ENCODE data around the gene S1PR4. TPM values are rescaled to one million over a fixed set of nuclear protein-coding genes. Genes with fewer than 3 reads are reported as not detected.

S1PR4 gene
- total RNA-seq, 1 experiment from 2014 or later = 0.26 TPM

DNA sequence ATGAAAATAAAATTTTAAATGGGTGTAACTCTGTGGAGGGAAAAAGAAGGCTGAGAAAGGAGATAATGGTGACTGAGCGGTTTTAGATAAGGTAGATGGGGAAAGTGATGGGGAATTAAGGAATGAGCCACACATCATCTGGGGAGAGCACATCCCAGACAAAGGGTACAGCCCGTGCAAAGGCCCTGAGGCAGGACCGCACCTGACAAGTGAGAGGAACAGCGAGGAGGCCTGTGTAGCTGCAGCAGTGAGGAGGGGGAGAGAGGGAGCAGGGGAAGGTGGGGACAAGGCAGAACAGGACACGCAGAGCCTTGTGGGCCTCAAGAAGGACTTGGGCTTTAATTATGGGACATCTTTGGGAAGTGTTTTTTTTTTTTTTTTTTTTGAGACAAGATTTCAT lies 44.1 kb downstream of the S1PR4 start:
- no peaks in the 10 kb centered on the region for H3K9me3 ChIP-seq (ENCODE audit: low read length)
- no peaks in the 10 kb centered on the region for H3K79me2 ChIP-seq (ENCODE audit: low read length)
- H3K36me3 ChIP-seq (ENCODE audit: low read depth, low read length) = no peaks in the 10 kb centered on the region
- H4K20me1 ChIP-seq (ENCODE audit: low read length) = no peaks in the 10 kb centered on the region
- H2AFZ ChIP-seq (ENCODE audit: low read length) = no peak overlapping the region
- H3K9ac ChIP-seq (ENCODE audit: low read length) = no peak overlapping the region
- ATAC-seq (no peak), DNase-seq (no peak)
- no peak overlapping the region for H3K4me2 ChIP-seq (ENCODE audit: low read length)
- TF ChIP-seq, protein P1, sequence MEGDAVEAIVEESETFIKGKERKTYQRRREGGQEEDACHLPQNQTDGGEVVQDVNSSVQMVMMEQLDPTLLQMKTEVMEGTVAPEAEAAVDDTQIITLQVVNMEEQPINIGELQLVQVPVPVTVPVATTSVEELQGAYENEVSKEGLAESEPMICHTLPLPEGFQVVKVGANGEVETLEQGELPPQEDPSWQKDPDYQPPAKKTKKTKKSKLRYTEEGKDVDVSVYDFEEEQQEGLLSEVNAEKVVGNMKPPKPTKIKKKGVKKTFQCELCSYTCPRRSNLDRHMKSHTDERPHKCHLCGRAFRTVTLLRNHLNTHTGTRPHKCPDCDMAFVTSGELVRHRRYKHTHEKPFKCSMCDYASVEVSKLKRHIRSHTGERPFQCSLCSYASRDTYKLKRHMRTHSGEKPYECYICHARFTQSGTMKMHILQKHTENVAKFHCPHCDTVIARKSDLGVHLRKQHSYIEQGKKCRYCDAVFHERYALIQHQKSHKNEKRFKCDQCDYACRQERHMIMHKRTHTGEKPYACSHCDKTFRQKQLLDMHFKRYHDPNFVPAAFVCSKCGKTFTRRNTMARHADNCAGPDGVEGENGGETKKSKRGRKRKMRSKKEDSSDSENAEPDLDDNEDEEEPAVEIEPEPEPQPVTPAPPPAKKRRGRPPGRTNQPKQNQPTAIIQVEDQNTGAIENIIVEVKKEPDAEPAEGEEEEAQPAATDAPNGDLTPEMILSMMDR (conservative IDR thresholded peaks at IDR 0.05; ENCODE audit: low read depth, low read length) = no peak
- TF ChIP-seq EZH2phosphoT487 (IDR thresholded peaks at IDR 0.05; ENCODE audit: borderline replicate concordance, low read length) (no peak), EZH2 (IDR thresholded peaks at IDR 0.05; ENCODE audit: low read length, unreplicated experiment) (no peak)
- no peak overlapping the region for H3K4me3 ChIP-seq (ENCODE audit: low read length)
- intact Hi-C loops (cut with micrococcal nuclease) = no loop called here
- no peaks in the 10 kb centered on the region for H3K27me3 ChIP-seq (ENCODE audit: low read length)
- POLR2A ChIA-PET (ENCODE audit: unreplicated experiment) = no interaction called here
- CTCF ChIA-PET = no interaction called here
- H3K4me1 ChIP-seq (ENCODE audit: insufficient read depth, low read length) = no peaks in the 10 kb centered on the region
- no peak overlapping the region for H3K27ac ChIP-seq (ENCODE audit: low read length)
- H3K9me2 ChIP-seq (replicated peaks; ENCODE audit: low read length) = no peaks in the 10 kb centered on the region
- BruUV-seq (replicated peaks) = no TSS peak
- H3F3A ChIP-seq (ENCODE audit: low read length, unreplicated experiment) = no peaks in the 10 kb centered on the region

DNA sequence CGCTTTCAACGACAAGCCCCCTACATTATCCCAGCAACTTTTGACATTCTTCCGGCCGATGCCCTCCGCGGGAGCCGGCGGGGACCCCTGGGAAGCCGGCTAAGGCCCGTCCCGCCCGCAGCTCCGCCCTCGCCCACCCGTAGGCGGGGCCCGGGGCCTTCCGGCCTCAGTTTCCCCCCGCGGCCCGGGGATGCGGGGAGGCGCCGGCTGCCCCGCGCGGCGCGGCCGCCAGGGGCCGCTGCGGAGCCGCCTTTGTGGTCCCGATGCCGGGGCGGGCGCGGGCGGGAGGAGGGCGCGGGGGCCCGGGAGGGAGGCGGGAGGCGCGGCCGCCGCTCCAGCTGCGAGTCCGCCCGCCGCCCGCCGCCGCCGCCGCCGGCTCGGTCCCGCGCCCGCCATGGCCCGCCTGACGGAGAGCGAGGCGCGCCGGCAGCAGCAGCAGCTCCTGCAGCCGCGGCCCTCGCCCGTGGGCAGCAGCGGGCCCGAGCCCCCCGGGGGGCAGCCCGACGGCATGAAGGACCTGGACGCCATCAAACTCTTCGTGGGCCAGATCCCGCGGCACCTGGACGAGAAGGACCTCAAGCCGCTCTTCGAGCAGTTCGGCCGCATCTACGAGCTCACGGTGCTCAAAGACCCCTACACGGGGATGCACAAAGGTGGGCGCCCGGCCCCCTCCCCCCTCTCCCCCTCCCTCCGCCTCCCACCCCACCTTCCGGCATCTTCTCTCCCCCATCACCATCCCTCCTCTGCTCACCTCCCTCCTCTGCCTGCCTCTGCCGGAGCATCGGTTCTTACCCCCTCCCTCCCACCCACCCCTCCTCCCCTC lies 46.0 kb downstream of the S1PR4 start, which contains the start of gene CELF5:
Gene CELF5 (plus strand): TSS at position 316 of the 823 bp plus-strand sequence. CDS start 79 bp downstream, at position 395.
- CTCF ChIA-PET = interaction anchor here (0.6 kb wide), 1 partner anchor 33 kb away, joined by 3 read pairs; no protein-coding TSS in a partner anchor
- ATAC-seq (peak; percentile 50), DNase-seq (peak; percentile 30)
- BruUV-seq (replicated peaks) = no TSS peak
- no peak within 1 kb of the TSS for H3K9ac ChIP-seq (ENCODE audit: low read length)
- no peaks in the 10 kb centered on the region; the same call in 1 of the 2 replicates for H3K27me3 ChIP-seq (ENCODE audit: low read length)
- H3K4me3 ChIP-seq (ENCODE audit: low read length) = no peak within 1 kb of the TSS
- no peak within 1 kb of the TSS for H2AFZ ChIP-seq (ENCODE audit: low read length)
- no peaks in the 10 kb centered on the region for H3K9me3 ChIP-seq (ENCODE audit: low read length)
- no peaks in the 10 kb centered on the region for H3K79me2 ChIP-seq (ENCODE audit: low read length)
- no peaks in the 10 kb centered on the region for H4K20me1 ChIP-seq (ENCODE audit: low read length)
- no peaks in the 10 kb centered on the region for H3F3A ChIP-seq (ENCODE audit: low read length, unreplicated experiment)
- no peak within 1 kb of the TSS for H3K4me2 ChIP-seq (ENCODE audit: low read length)
- H3K36me3 ChIP-seq (ENCODE audit: low read depth, low read length) = no peaks in the 10 kb centered on the region
- TF ChIP-seq, protein P1 (conservative IDR thresholded peaks at IDR 0.05; ENCODE audit: low read depth, low read length) = no peak; the same call in 1 of the 2 replicates
- TF ChIP-seq EZH2 (IDR thresholded peaks at IDR 0.05; ENCODE audit: low read length, unreplicated experiment) (no peak), EZH2phosphoT487 (IDR thresholded peaks at IDR 0.05; ENCODE audit: borderline replicate concordance, low read length) (no peak)
- no peaks in the 10 kb centered on the region for H3K4me1 ChIP-seq (ENCODE audit: insufficient read depth, low read length)
- POLR2A ChIA-PET (ENCODE audit: unreplicated experiment) = no interaction called here
- intact Hi-C loops (cut with micrococcal nuclease) = no loop called here
- no peaks in the 10 kb centered on the region for H3K9me2 ChIP-seq (replicated peaks; ENCODE audit: low read length)
- no peak within 1 kb of the TSS for H3K27ac ChIP-seq (ENCODE audit: low read length)

DNA sequence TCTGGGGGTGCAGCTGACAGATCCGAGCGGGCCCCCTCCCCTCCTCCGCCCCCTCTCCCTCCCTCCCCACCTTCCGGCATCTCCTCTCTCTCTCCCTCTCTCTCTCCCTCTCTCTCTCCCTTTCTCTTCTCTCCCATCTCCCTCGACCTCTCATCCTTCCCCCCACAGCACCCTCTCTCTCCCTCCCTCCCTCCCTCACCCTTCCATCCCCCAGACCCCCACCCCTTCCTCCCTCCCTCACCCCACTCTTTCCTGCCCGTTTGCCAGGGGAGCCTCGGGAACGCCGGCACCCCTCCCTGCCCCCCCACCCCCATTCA lies 46.6 kb downstream of the S1PR4 start:
- Histone ChIP-seq H3F3A (ENCODE audit: low read length, unreplicated experiment) (no peaks in the 10 kb centered on the region), H3K27me3 (ENCODE audit: low read length) (no peaks in the 10 kb centered on the region; the same call in 1 of the 2 replicates), H3K4me3 (ENCODE audit: low read length) (no peak overlapping the region), H3K4me1 (ENCODE audit: insufficient read depth, low read length) (no peaks in the 10 kb centered on the region), H3K9me3 (ENCODE audit: low read length) (no peaks in the 10 kb centered on the region), H3K79me2 (ENCODE audit: low read length) (no peaks in the 10 kb centered on the region), H3K9me2 (replicated peaks; ENCODE audit: low read length) (no peaks in the 10 kb centered on the region), H3K36me3 (ENCODE audit: low read depth, low read length) (no peaks in the 10 kb centered on the region), H2AFZ (ENCODE audit: low read length) (no peak overlapping the region), H3K27ac (ENCODE audit: low read length) (no peak overlapping the region), H3K4me2 (ENCODE audit: low read length) (no peak overlapping the region), H4K20me1 (ENCODE audit: low read length) (no peaks in the 10 kb centered on the region), H3K9ac (ENCODE audit: low read length) (no peak overlapping the region)
- POLR2A ChIA-PET (ENCODE audit: unreplicated experiment) = no interaction called here
- TF ChIP-seq EZH2phosphoT487 (IDR thresholded peaks at IDR 0.05; ENCODE audit: borderline replicate concordance, low read length) (no peak), EZH2 (IDR thresholded peaks at IDR 0.05; ENCODE audit: low read length, unreplicated experiment) (no peak)
- TF ChIP-seq, protein P1 (conservative IDR thresholded peaks at IDR 0.05; ENCODE audit: low read depth, low read length) = no peak
- no peak for ATAC-seq
- DNase-seq = no peak
- intact Hi-C loops (cut with micrococcal nuclease) = no loop called here
- CTCF ChIA-PET = no interaction called here
- BruUV-seq (replicated peaks) = no TSS peak
